Hepatocyte (in vitro differentiated cells): ENCODE results near the gene ADGRB3. TPM values are rescaled to one million over a fixed set of nuclear protein-coding genes. Genes with fewer than 3 reads are reported as not detected.

Experiments
- DNase-seq: peaks from one replicate; pipeline ENCODE4 v3.0.0-alpha.2; 2016; ENCODE audit warnings: low spot score
- H2AFZ ChIP-seq: fragments of 200-600 bp; sonication (generic); 2 replicates; pipeline ENCODE4 v1.6.0; 2016; ENCODE audit warnings: antibody characterized with exemption, mild to moderate bottlenecking
- H3K27ac ChIP-seq: fragments of 200-600 bp; sonication (generic); 2 replicates; pipeline ENCODE4 v1.5.1; 2016; ENCODE audit warnings: mild to moderate bottlenecking
- H3K27me3 ChIP-seq: fragments of 200-600 bp; sonication (generic); 2 replicates; pipeline ENCODE4 v1.6.1; 2016
- H3K36me3 ChIP-seq: fragments of 200-600 bp; sonication (generic); replicated peaks from 2 replicates; pipeline ENCODE4 v1.5.1; 2016; ENCODE audit warnings: low read depth; ENCODE audit not compliant: insufficient read depth
- H3K4me1 ChIP-seq: fragments of 200-600 bp; sonication (generic); 2 replicates; pipeline ENCODE4 v1.5.1; 2016; ENCODE audit warnings: mild to moderate bottlenecking, moderate library complexity; ENCODE audit not compliant: insufficient read depth
- H3K4me2 ChIP-seq: fragments of 200-600 bp; sonication (generic); 2 replicates; pipeline ENCODE4 v1.6.0; 2016
- H3K4me3 ChIP-seq: fragments of 200-600 bp; sonication (generic); 2 replicates; pipeline ENCODE4 v1.5.1; 2016; ENCODE audit warnings: mild to moderate bottlenecking
- H3K79me2 ChIP-seq: fragments of 200-600 bp; sonication (generic); 2 replicates; pipeline ENCODE4 v1.6.0; 2017; ENCODE audit warnings: mild to moderate bottlenecking
- H3K9me2 ChIP-seq: fragments of 200-600 bp; sonication (generic); replicated peaks from 2 replicates; pipeline ENCODE4 v1.6.0; 2017; ENCODE audit warnings: mild to moderate bottlenecking; ENCODE audit not compliant: insufficient read depth
- H3K9me3 ChIP-seq: fragments of 200-600 bp; sonication (generic); 2 replicates; pipeline ENCODE4 v1.5.1; 2016; ENCODE audit warnings: low read depth, mild to moderate bottlenecking
- H4K20me1 ChIP-seq: fragments of 200-600 bp; sonication (generic); 2 replicates; pipeline ENCODE4 v1.6.0; 2016; ENCODE audit warnings: mild to moderate bottlenecking; ENCODE audit not compliant: insufficient read depth, poor library complexity, severe bottlenecking
- EZH2 ChIP-seq: fragments of 200-600 bp; sonication (generic); IDR thresholded peaks from 2 replicates; pipeline ENCODE4 v1.6.1; 2016; ENCODE audit warnings: antibody characterized with exemption, mild to moderate bottlenecking, borderline replicate concordance
- EZH2phosphoT487 ChIP-seq: fragments of 200-600 bp; sonication (generic); IDR thresholded peaks from one replicate; pipeline ENCODE4 v1.6.1; 2018; ENCODE audit warnings: antibody characterized with exemption, mild to moderate bottlenecking, low read depth, moderate library complexity; ENCODE audit not compliant: unreplicated experiment, severe bottlenecking
- WGBS: methylation state at CpG from one replicate; pipeline ENCODE4 v1.1.6; 2016; ENCODE audit warnings: low lambda C conversion rate; ENCODE audit errors: missing lambda C conversion rate; 5-methylcytosine and 5-hydroxymethylcytosine counted together
- polyA plus RNA-seq: library from polyadenylated mRNA; unstranded; fragments of >200 nt; fragmentation: Nextera tagmentation; extraction: Ambion mirVana; gene quantifications from 2 replicates; pipeline ENCODE4 v1.2.1, GENCODE V29; 2016
- total RNA-seq: library from RNA; depleted of rRNA; stranded (reverse); fragments of >200 nt; gene quantifications from 2 replicates; pipeline ENCODE4 v1.2.3, GENCODE V29; 2014
- TF ChIP-seq, protein P1 (sequence below): fragments of 200-600 bp; sonication (generic); IDR thresholded peaks from 2 replicates; pipeline ENCODE4 v1.5.1; 2016; ENCODE audit warnings: antibody characterized with exemption, mild to moderate bottlenecking; ENCODE audit not compliant: poor library complexity

The ADGRB3 gene
- total and polyA plus RNA-seq, 2 experiments from 2014 or later = 0.17 to 2.2 TPM

DNA sequence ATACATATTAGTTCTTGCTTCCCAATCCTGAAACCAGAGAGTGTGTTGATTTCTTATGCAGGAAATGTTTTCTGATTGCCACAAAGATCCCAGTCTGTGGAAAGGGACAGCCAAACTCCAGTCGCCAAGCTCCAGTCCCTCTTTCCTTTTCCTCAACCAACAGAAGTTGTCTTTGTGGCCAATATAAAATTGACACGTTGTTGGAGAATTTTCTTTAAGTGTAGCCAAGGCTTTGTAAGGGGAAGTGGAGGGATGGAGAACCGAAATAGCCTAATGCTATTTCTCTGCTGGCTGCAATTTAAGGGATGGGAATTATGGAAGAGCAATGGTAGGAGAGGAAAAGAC lies 5.4 kb downstream of the ADGRB3 start:
- peak overlapping the region; percentile 73 for H3K4me2 ChIP-seq
- no peak overlapping the region for H2AFZ ChIP-seq
- 9% methylated on average over 3 of the region's 3 CpGs for WGBS
- no peak for DNase-seq
- no peaks in the 10 kb centered on the region for H4K20me1 ChIP-seq
- no peaks in the 10 kb centered on the region for H3K9me3 ChIP-seq
- H3K4me1 ChIP-seq = no peaks in the 10 kb centered on the region
- peaks cover 50% of the 10 kb centered on the region for H3K27me3 ChIP-seq
- TF ChIP-seq, protein P1, sequence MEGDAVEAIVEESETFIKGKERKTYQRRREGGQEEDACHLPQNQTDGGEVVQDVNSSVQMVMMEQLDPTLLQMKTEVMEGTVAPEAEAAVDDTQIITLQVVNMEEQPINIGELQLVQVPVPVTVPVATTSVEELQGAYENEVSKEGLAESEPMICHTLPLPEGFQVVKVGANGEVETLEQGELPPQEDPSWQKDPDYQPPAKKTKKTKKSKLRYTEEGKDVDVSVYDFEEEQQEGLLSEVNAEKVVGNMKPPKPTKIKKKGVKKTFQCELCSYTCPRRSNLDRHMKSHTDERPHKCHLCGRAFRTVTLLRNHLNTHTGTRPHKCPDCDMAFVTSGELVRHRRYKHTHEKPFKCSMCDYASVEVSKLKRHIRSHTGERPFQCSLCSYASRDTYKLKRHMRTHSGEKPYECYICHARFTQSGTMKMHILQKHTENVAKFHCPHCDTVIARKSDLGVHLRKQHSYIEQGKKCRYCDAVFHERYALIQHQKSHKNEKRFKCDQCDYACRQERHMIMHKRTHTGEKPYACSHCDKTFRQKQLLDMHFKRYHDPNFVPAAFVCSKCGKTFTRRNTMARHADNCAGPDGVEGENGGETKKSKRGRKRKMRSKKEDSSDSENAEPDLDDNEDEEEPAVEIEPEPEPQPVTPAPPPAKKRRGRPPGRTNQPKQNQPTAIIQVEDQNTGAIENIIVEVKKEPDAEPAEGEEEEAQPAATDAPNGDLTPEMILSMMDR = no peak
- TF ChIP-seq EZH2 (no peak), EZH2phosphoT487 (no peak)
- no peak overlapping the region for H3K27ac ChIP-seq
- no peaks in the 10 kb centered on the region for H3K36me3 ChIP-seq
- no peaks in the 10 kb centered on the region for H3K79me2 ChIP-seq
- H3K4me3 ChIP-seq = no peak overlapping the region
- no peaks in the 10 kb centered on the region for H3K9me2 ChIP-seq

DNA sequence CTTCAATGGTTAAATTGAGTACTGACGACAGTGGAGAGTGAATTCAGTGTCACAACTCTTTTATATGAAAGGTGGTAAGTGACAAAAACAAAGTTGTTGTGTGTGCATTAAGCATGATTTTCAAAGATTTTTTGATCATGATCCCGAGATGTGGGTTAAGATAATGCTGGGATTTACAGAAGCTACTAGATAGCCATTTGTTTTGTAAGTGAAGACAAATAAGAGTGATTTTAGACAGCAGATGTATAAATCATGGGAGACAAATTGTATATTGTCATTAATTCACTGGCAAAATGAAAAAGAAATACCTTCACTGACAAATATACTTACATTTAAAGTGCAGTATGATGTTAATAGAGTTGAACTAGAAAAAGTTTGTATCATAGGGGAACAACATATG lies 6.1 kb downstream of the ADGRB3 start:
- H3K27ac ChIP-seq = no peak overlapping the region
- H3K4me1 ChIP-seq = no peaks in the 10 kb centered on the region
- no peak overlapping the region for H3K4me3 ChIP-seq
- no peak for TF ChIP-seq EZH2phosphoT487
- no peak for TF ChIP-seq EZH2
- TF ChIP-seq, protein P1 = no peak
- no peaks in the 10 kb centered on the region for H3K79me2 ChIP-seq
- H3K36me3 ChIP-seq = no peaks in the 10 kb centered on the region
- no peaks in the 10 kb centered on the region for H4K20me1 ChIP-seq
- H2AFZ ChIP-seq = no peak overlapping the region
- no peaks in the 10 kb centered on the region for H3K9me2 ChIP-seq
- peaks cover 43% of the 10 kb centered on the region for H3K27me3 ChIP-seq
- 69% methylated on average over 2 of the region's 2 CpGs for WGBS
- H3K9me3 ChIP-seq = no peaks in the 10 kb centered on the region
- DNase-seq = no peak
- no peak overlapping the region for H3K4me2 ChIP-seq

DNA sequence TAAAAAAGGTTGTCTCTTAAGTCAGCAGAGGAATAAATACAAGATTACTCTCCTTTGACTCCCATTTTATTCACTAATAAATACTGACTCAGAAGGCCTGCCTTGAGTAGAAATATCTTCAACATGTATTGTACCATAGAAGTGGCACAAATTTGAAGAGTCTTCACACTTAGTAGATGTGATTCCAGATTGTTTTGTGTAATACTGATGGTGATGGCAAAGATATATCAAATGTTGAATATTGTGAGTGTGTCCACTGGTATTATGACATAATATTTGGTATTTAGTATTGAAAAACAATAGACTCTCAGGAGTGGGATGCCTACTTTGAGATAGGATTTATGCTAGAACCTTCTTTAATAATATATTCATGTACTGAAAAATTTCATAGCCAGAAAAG lies 7.0 kb downstream of the ADGRB3 start:
- H4K20me1 ChIP-seq = no peaks in the 10 kb centered on the region
- H2AFZ ChIP-seq = no peak overlapping the region
- no peaks in the 10 kb centered on the region for H3K9me3 ChIP-seq
- H3K4me3 ChIP-seq = no peak overlapping the region
- TF ChIP-seq EZH2 (no peak), EZH2phosphoT487 (no peak)
- TF ChIP-seq, protein P1 = no peak
- DNase-seq = no peak
- H3K79me2 ChIP-seq = no peaks in the 10 kb centered on the region
- H3K4me2 ChIP-seq = no peak overlapping the region
- no peaks in the 10 kb centered on the region for H3K36me3 ChIP-seq
- H3K27ac ChIP-seq = no peak overlapping the region
- peaks cover 36% of the 10 kb centered on the region for H3K27me3 ChIP-seq
- no peaks in the 10 kb centered on the region for H3K4me1 ChIP-seq
- H3K9me2 ChIP-seq = no peaks in the 10 kb centered on the region

DNA sequence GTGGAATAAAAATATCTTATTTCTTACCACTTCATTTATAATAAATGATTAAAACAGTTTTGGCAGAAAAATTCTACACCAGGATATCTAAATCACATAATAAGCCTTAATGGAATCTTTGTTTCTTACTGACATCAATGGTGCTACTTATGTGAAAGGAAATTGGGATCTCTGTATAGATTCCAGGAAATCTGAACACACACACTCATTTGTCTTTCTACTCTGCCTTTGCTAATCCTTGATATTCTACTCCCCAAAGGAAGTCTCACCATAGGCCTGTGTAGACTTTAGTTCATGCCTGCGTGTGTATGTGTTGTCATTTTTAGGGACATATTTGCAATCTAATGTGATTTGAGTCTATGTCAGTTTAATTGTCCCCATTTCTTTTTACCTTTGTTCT lies 7.9 kb downstream of the ADGRB3 start:
- 97% methylated on average over 1 of the region's 1 CpG for WGBS
- H3K27ac ChIP-seq = no peak overlapping the region
- H3K4me1 ChIP-seq = no peaks in the 10 kb centered on the region
- H3K9me3 ChIP-seq = no peaks in the 10 kb centered on the region
- no peak overlapping the region for H3K4me3 ChIP-seq
- no peaks in the 10 kb centered on the region for H3K9me2 ChIP-seq
- peaks cover 27% of the 10 kb centered on the region for H3K27me3 ChIP-seq
- H3K36me3 ChIP-seq = no peaks in the 10 kb centered on the region
- no peak overlapping the region for H3K4me2 ChIP-seq
- H3K79me2 ChIP-seq = no peaks in the 10 kb centered on the region
- H2AFZ ChIP-seq = no peak overlapping the region
- TF ChIP-seq EZH2phosphoT487 (no peak), EZH2 (no peak)
- TF ChIP-seq, protein P1 = no peak
- DNase-seq = no peak
- no peaks in the 10 kb centered on the region for H4K20me1 ChIP-seq
